ENCODE data around the gene ELP2.
"Not testable (repeated sequence)": the region's sequence is repeated elsewhere in the genome, so short reads cannot be mapped to it uniquely, and the experiment has no call there.

Gene ELP2

DNA sequence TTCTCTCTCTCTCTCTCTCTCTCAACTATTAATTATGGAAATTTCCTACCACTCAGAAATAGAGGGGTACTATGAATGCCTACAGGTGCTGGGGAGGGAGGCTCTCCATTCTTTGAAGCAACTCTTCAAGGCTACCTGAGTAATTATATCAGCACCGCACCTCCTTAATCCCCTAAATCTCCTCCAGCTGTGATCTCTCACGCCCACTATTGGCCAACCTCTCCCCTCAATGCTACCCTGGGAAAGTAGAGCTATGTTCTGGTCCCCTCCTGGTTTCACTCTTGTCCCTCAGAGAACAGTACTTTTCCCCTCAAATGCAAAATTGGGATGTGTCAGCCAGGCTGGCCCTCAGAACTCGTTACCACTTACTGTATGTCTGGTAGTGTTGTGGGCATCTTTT is 59.2 kb downstream of the ELP2 start:
- peak; percentile 36 for DNase-seq (ENCODE audit: low spot score)

DNA sequence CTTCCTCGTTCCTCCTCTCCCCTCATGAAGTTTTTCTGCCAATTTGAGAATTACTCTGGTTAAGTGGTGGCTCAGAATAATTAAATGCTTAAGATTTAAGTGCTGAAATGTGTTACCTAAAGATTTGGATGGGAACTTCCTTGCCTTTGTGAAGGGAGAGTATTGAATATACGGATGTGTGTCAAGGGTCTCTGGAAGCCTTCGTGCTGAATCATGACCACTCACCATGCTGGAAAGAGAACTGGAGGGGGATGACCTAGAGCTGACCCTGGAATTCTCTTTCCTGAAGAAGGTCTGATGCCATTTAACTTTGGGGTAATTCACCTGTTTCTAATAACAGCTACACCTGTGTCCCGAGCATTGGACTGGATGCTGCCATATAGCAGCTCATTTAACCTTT is 59.8 kb downstream of the ELP2 start:
- DNase-seq (ENCODE audit: low spot score): no peak

DNA sequence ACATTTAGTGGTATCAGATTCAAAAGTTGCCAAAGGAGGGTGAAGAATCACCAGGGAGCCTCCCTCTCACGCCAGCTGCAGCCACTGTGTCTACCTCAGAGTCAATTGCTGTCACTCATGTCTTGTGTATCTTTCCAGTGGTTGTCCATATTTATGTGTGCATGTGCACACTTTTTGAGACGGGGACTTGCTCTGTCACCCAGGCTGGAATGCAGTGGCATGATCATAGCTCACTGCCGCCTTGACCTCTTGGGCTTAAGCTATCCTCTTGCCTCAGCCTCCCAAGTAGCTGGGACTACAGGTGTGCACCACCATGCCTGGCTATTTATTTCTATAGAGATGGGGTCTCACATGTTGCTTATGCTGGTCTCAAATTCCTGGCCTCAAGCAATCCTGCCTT is 61.6 kb downstream of the ELP2 start:
- no peak for DNase-seq (ENCODE audit: low spot score)

DNA sequence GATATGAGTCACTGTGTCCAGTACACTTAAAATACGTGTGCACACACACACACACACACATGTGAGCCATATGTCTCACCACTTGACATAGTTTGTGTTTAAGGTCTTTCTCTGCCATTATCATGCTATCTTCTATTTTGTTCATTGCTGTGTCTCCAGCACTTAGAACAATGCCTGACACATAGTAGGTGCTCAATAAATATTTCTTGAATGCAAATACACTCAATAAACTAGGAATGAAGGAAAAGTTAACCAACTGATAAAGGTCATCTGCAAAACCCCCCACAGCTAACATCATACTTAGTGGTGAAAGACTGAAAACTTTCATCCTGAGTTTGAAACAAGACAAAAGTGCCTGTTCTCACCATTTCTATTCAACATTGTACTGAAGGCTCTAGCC is 62.0 kb downstream of the ELP2 start:
- no peak for DNase-seq (ENCODE audit: low spot score)

DNA sequence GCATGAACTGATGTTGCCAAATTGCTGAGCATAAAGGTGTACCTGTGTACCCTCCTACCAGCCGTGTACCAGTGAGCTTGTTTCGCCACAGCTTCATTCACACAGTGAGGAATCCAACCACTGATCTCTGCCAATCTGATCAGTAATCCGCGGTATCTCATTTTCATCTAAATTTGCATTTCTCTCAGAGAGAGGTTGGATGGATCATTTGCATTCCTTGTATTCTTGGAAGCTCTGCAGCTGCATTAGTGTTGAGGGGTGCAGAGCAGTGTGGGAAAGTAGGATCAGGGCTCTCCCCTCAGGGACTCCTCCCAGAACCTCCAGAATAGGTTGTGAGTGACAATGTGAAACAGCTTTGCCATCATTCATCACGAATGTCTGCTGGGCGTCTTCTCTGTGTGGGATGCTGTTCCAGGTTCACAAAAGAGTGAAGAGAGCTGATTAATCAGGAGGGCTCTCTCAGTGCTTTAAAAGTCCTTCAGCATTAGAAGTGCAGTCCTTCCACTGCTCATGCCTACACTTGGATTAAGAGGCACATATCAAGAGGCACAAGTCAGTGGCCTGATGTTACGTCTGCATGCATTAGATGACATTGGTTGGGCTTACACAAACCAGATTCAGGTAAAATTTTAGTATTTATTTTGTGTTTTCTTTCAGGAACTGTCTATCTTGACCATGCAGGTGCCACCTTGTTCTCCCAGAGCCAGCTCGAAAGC is 65.1 kb downstream of the ELP2 start:
- no peak for DNase-seq (ENCODE audit: low spot score)

DNA sequence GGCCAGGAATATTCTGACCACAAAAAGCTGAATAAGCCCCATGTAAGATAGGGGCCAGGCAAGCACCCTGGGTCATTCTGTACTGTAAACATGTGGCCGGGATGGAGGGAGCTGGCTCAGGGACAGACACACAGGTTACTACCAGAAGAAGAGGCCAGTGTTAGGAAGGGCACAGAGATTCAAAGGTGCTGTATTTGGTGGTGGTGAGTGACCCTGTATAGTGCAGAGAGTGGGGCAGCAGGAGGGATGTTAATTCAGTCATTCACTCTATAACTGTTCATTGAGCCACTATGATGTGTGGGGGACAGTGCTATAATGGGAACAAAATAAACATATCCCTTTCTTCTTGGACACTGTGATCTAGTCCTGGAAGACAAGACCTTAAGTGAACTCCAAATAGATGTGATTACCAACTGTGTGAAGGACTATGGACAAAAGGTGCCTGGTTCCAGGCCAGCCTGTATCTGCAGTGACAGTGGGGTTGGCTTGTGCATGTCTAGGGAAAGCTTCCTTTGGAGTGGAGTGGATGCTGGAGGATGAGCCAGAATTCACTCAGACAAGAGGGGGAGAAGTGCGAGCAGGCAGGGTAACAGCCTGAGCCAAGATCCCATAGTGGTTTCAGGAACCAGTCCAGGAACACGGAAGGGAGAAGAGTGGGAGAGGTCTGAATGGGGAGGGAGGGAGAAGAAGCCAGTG is 65.9 kb downstream of the ELP2 start:
- peak; percentile 22 for DNase-seq (ENCODE audit: low spot score)

DNA sequence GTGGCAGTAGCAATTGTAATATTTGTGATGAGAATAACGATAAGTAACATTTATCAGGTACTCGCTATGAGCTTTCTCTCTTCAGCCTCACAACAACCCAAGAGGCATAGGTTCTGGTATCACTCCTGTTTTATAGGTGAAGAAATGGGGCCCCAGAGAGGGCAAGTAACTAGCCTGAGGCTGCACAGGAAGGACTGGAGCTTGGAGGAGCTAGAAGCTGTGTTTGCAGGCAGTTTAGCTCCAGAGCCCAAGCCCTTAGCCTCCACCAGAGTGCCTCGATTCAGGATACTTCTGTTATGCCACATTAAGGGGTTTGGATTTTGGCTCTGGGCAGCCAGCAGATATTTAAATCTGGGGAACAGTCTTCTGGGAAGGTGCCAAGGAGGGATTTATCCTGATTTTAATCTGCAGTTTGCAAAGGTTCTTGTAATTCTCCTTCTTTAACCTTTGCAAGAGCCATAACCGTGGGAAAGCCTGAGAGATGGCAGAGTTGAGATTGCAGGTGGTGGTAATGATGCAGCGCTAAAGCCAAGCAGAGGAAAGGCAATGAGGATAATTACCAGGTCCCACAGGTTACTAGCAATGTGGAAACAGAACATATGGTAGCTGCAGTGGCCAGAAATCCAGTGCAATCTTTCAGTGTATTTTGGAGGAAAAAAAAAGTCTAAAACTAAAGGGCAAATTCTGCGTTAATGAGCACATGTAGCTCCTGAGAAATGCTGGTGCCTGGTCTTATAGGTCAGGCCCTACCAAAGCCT is 66.7 kb downstream of the ELP2 start:
- peak; percentile 34 for DNase-seq (ENCODE audit: low spot score)

DNA sequence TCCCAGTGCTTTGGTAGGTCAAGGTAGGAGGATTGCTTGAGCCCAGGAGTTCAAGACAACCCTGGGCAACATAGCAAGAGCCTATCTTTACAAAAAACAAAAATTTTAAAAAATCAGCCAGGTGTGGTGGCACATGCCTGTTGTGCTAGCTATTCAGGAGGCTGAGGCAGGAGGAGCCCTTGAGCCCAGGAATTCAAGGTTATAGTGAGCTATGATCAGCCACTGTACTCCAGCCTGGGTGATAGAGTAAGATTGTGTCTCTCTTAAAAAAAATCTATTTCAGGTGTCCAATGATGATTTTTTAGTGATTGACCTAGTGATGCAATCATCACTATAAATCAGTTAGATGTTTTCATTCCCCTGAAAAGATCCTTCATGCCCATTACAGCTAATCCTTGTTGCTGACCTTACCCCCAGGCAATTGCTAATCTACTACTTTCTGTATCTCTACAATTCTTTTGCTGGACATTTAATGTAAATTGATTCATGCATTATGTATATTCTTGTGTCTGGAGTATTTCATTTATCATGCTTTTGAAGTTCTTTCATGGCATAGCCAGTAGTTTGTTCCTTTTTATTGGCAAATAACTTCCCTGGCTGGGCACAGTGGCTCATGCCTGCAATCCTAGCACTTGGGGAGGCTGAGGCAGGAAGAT is 67.9 kb downstream of the ELP2 start:
- no peak for DNase-seq (ENCODE audit: low spot score)

DNA sequence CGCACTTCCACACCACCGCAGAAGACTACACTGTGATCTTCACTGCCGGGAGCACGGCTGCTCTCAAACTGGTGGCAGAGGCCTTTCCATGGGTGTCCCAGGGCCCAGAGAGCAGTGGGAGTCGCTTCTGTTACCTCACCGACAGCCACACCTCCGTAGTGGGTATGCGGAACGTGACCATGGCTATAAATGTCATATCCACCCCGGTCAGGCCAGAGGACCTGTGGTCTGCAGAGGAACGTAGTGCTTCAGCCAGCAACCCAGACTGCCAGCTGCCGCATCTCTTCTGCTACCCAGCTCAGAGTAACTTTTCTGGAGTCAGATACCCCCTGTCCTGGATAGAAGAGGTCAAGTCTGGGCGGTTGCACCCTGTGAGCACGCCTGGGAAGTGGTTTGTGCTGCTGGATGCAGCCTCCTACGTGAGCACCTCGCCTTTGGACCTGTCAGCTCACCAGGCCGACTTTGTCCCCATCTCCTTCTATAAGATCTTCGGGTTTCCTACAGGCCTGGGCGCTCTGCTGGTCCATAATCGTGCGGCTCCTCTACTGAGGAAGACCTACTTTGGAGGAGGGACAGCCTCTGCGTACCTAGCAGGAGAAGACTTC is 70.1 kb downstream of the ELP2 start:
- DNase-seq (ENCODE audit: low spot score): peak; percentile 15

DNA sequence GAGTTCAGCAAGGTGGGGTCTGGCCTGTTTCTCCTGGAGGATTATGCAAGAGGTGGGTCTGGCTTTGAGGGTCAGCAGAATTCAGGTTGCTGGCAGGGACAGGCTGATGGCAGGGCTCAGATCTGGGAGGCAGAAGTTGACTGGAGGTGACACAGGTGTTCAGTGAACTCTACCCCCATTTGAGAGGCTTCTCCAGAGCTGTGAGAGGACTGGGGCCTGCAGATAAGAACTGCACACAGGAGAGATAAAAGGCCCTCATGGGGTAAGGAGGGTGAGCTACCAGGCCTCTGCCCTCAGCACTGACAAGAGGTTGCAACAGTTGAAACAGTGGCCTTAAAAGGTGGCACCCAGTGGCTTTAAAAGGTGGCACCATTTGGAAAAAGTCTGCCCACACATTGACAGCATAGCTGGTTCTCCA is 70.7 kb downstream of the ELP2 start:
- DNase-seq (ENCODE audit: low spot score): peak; percentile 21

DNA sequence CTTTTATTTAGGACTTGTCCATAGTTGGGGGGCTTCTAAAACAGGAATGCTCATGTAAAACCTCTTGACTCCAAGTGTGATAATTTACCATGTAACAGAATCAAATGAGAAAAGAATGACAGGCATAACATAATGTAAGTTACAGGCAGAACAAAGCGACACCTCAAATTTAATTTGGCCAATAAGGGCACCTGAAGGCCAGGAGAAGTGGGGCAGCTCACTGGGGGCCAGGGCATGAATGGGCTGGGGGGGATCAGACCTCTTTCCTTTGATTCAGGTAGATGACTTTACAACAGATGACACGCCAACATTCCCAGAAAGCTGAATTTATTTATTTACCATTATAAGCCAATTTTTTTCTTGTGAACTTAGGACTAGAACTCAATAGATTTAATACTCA is 72.1 kb downstream of the ELP2 start:
- no peak for DNase-seq (ENCODE audit: low spot score)

DNA sequence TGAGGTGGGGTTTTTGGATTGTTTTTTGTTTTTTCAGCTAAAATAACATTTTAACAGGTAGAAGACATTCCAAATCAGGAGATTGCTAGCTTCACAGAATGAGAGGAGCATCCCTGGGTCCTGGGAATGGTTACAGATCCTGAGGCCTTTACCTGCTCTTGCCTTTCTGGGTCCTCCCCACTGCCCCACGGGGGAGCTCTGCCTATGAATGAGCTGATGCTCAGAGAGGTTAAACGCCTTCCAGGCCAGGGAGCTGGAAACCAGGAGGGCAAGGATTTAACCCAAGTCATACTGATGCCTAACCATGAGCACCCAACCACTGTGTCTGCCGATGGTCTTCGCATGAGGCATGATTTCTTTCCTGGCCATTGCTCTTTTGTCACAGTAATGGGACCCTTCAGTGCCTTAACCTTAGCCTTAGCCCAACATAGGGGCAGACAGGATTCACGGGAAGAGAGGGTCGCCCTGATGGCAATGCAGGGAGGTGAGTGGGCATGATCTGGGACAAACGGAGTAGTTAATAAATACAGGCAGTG is 73.7 kb downstream of the ELP2 start:
- peak; percentile 33 for DNase-seq (ENCODE audit: low spot score)

DNA sequence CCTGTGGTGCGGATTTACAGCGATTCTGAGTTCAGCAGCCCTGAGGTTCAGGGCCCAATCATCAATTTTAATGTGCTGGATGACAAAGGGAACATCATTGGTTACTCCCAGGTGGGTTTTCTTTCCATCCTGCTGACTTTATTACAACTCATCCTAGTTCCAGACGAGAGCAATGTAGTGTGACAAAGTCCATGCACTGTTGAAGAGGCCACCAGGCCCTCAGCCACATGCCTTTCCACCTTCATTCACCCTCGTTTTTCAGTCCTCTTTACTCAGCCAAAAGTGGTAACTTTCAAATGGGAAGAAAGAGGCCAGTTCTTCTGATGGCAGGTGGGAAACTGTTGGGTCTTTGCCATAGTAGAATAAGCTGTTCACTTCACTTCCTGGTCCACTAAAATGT is 75.5 kb downstream of the ELP2 start:
- peak; percentile 18 for DNase-seq (ENCODE audit: low spot score)

DNA sequence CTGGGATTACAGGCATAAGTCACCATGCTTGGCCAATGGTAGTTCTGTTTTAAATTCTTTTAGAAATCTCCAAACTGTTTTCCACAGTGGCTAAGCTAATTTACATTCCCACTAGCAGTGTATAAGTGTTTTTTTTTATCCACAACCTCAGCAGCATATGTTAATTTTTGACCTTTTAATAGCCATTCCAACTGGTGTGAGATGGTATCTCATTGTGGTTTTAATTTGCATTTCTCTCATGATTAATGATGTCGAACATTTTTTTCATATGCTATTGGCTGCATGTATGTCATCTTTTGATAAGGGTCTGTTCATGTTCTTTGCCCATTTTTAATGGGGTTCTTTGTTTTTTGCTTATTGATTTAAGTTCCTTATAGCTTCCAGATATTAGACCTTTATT is 77.6 kb downstream of the ELP2 start:
- no peak for DNase-seq (ENCODE audit: low spot score)

DNA sequence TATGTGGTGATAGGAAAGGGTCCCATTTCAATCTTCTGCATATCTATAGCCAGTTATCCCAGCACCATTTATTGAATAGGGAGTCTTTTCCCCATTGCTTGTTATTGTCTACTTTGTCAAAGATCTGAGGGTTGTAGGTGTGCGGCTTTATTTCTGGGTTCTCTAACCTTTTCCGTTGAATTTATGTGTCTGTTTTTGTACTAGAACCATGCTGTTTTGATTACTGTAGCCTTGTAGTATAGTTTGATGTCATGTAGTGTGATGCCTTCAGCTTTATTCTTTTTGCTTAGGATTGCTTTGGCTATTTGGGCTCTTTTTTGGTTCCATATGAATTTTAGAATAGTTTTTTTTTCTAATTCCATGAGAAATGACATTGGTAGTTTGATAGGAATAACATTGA is 78.3 kb downstream of the ELP2 start:
- not testable (repeated sequence) for DNase-seq (ENCODE audit: low spot score)

DNA sequence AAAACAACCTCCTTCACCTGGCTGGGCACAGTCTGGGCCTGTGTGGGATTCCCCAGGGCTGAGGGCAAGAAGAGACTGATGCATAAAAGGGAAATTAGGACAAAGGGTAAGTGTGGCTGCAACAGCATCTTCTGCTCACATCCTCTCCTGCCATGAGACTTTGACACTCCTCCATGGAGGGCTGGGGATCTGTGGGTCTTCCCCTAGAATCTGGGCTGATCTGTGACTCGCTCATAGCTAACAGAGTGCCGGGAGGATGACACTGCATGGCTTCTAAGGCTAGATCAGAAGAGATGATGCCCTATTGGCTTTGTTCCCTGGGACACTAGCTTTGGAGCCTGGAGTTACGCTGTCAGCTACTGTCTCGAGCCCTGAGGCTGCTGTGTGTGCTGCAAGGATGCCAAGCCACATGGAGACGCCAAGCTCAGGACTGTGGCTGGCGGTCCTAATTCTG is 81.9 kb downstream of the ELP2 start:
- DNase-seq (ENCODE audit: low spot score): peak; percentile 26

DNA sequence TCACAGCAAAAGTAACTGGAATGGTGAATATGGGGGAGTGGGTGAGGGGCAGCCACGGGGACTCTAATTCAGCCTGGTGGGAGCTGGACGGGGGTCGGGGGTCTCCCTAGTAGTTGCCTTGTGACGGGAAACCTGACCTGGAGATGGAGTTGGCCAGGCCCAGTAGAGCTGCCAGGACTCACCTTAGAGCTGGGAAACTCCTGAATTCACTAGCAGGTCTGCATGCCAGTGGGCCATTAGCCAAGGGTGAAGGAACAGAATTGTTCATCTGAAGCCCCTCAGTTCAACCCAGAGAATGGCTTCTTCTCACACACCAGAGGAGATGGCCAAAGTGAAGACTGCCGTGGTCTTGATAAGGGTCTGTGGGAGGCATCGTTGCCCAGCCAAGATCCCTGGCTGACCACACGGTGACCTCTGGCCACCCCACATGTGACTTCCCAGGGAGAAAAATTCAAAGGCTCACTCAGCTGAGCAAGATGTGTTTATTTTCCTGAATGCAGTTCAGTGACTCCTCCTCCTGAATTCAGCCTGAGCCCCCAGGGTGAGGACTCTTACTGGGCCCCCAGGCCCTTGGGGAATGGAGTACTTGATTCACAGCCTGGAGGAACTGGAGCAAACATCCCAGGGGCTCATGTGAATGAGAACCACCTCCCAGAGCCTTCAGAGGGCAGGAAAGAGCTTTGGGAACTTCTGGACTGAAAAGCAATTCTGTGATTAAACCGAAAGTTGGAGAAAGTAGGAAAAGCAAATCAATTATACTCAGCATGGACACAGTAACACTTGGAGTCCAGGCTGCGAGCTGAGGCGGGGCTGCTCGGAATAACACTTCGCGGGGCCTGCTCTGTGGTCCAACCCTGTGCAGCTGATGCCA is 82.8 kb downstream of the ELP2 start:
- DNase-seq (ENCODE audit: low spot score): peak; percentile 31

DNA sequence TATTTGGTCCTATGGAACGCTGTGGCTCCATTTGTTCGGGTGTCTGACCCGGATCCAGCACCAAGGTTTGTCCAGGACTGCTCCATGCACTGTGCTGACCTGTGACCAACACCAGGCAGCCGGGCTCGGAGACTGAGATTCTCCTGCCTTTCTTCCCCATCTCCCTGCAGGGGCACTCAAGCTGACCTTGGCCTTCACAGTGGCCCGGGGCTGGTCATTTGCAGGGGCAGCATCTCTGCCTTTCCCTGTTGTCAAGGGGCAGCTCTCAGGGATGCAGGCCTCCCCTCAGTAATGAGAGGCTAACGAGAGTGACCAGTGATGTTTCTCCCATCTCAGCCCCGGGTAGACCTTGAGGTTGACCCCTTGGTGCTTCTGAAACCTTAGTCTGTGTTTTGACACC is 85.1 kb downstream of the ELP2 start:
- DNase-seq (ENCODE audit: low spot score): peak; percentile 26

DNA sequence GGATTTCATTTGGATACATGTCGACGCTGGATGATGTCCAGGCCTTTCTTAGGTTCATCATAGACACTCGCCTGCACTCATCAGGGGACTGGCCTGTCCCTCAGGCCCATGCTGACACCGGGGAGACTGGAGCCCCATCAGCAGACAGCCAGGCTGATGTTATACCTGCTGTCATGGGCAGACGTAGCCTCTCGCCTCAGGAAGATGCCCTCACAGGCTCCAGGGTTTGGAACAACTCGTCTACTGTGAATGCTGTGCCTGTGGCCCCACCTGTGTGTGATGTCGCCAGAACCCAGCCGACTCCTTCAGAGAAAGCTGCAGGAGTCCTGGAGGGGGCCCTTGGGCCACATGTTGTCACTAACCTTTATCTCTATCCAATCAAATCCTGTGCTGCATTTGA is 85.9 kb downstream of the ELP2 start:
- DNase-seq (ENCODE audit: low spot score): no peak

DNA sequence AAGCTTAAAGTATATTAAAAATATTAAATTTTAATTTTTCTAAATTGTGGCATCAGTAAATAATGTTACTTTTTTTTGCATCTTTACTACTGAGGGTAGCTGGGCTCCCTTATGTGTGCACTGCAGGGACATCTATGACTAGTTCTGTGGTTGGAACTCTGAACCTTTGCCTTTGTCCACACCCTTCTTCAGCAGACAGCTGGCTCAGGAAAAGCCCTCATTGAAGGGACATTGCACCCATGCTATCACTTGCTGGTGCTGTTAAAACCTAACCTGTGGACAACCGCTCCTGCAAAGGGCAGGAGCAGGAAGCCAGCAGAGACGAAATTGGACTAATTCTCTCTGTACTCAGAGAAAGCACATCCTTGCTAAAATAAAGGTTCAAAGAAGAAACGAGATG is 87.6 kb downstream of the ELP2 start:
- no peak for DNase-seq (ENCODE audit: low spot score)

DNA sequence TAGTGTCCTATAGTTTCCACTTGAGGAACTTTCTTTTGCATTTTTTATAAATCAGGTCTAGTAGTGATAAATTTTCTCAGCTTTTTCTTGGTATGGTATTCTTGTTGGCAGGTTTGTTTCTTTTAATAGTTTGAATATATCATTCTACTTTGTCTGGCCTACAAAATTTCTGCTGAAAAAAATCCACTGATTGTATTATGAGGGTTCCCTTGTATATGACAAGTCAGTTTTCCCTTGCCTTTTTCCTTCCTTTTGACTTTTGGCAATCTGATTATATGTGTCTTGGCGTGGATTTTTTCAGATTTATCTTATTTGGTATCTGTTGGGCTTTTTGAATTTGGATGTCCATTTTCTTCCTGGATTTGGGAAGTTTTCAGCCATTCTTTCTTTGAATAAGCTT is 99.5 kb downstream of the ELP2 start:
- no peak for DNase-seq (ENCODE audit: low spot score)
